Measurements from ENCODE around the gene TEKT1. TPM values are rescaled to one million over a fixed set of nuclear protein-coding genes. Genes with fewer than 3 reads are reported as not detected.

Gene TEKT1
- total and polyA plus RNA-seq, 8 donors: 1.4 to 13.6 (median 6.6) TPM; not detected in 1

DNA sequence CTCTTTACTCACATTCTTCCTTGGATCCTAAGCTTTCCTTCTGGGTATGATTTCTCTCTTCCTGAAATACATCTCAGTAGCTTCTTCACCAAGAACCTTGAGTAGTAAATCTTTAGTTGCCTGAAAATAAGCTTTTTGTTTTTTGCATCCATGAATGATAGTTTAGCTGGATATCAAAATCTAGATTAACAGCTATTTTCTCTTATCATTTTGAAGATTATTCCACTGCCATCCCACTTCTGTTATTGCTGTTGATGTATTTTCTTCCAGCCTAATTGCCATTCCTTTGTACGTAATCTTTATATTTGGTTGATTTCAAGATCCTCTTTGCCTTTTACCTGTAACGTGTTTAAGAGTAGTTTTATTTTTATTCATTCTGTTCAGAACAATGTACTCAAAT lies 63.1 kb downstream of the TEKT1 start:
- Histone ChIP-seq H3K27me3 (no peaks in the 10 kb centered on the region), H3K9me3 (peaks cover 0 to 36% of the 10 kb centered on the region in 2 donors), H3K4me1 (no peaks in the 10 kb centered on the region), H3K4me3 (no peak overlapping the region), H3K27ac (no peak overlapping the region), H3K36me3 (peaks cover 0 to 100% of the 10 kb centered on the region in 2 donors)
- TF ChIP-seq, protein P1, sequence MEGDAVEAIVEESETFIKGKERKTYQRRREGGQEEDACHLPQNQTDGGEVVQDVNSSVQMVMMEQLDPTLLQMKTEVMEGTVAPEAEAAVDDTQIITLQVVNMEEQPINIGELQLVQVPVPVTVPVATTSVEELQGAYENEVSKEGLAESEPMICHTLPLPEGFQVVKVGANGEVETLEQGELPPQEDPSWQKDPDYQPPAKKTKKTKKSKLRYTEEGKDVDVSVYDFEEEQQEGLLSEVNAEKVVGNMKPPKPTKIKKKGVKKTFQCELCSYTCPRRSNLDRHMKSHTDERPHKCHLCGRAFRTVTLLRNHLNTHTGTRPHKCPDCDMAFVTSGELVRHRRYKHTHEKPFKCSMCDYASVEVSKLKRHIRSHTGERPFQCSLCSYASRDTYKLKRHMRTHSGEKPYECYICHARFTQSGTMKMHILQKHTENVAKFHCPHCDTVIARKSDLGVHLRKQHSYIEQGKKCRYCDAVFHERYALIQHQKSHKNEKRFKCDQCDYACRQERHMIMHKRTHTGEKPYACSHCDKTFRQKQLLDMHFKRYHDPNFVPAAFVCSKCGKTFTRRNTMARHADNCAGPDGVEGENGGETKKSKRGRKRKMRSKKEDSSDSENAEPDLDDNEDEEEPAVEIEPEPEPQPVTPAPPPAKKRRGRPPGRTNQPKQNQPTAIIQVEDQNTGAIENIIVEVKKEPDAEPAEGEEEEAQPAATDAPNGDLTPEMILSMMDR (IDR thresholded peaks at IDR 0.05): no peak
- ATAC-seq: no peak
- intact Hi-C loops (cut with DNase I): no loop called here
- DNase-seq: no peak

DNA sequence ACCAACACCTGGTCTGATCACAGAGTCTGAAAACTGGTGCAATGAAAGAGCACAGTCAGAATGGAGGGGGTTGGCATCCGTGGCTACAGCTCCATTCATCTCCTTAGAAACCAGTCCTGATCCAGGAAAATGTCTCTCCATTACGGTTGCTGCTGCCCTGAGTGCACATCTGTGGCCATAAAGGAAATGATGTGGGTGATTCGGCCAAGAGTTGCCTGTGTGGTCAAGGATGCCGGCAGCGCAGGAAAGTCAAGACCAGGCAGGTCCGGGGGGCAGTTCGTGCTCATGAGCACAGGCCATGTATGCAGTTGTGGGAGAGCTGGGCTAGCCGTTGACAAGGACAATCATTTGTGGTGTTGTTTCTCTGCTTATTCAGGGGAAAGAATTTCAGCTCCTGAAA lies 69.8 kb downstream of the TEKT1 start:
- Histone ChIP-seq H3K27me3 (no peaks in the 10 kb centered on the region), H3K4me1 (peaks cover 0 to 19% of the 10 kb centered on the region in 2 donors), H3K36me3 (peaks cover 0 to 83% of the 10 kb centered on the region in 2 donors), H3K9me3 (no peaks in the 10 kb centered on the region), H3K27ac (no peak overlapping the region), H3K4me3 (no peak overlapping the region)
- intact Hi-C loops (cut with DNase I): no loop called here
- ATAC-seq: no peak
- TF ChIP-seq, protein P1 (IDR thresholded peaks at IDR 0.05): no peak
- no peak for DNase-seq

DNA sequence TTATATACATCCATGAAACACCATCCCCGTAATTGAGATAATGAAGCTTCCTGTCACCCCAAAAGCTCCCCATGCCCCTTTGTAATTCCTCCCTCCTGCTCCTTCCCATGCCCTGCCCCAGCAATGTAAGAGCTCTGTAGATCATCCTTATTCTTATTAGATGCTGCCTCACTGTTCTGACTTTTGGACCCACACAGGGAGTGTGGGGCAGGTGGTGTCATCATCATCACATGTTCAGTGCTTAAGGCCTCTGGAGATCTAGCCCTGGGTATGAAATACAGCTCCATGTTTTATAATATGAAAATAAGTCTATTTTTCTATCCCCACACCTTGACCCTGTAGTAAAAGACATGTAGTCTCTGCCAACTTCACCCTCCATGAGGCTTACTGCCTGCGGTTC lies 73.8 kb downstream of the TEKT1 start:
- TF ChIP-seq, protein P1 (IDR thresholded peaks at IDR 0.05): no peak
- Histone ChIP-seq H3K4me3 (peak overlapping the region in 1 of 2 donors; percentile 68), H3K27ac (peak overlapping the region in 1 of 2 donors; percentile 85), H3K36me3 (peaks cover 0 to 43% of the 10 kb centered on the region in 2 donors), H3K9me3 (no peaks in the 10 kb centered on the region), H3K4me1 (peaks cover 10 to 55% of the 10 kb centered on the region in 2 donors), H3K27me3 (no peaks in the 10 kb centered on the region)
- ATAC-seq (no peak), DNase-seq (no peak)
- intact Hi-C loops (cut with DNase I): no loop called here

DNA sequence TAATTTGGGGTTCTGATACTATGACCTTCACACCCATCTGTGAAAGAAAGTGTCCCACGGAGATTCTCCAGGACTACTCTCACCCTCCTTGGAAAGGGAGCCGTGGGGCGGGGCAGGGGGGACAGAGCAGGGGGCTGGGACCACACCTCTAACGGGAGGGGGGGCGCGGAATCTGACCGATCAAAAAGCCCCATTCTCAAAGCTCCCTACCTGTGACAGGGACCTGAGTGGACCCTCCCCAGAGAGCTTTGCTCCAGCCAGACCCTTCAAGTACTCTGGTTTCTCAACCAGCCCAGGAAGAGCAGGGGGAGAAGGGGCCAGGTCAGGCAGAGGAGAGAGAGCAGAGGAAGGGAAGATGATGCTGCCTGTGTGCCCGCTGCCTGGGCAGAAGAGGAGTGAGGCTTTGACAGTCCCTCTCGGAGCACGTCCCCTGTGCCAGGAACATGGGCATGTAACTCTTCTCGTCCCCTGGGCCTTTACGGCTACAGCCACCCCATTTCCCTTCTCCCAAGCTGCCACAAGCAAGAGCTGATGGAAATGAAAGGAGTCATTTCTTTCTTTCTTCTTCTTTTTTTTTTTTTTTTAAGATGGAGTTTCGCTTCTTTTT lies 75.0 kb downstream of the TEKT1 start:
- H3K4me3 ChIP-seq: peak overlapping the region; percentile 39 to 68
- ATAC-seq (no peak), DNase-seq (peak in 1 of 4 donors; percentile 78)
- no peaks in the 10 kb centered on the region for H3K27me3 ChIP-seq
- TF ChIP-seq, protein P1 (IDR thresholded peaks at IDR 0.05): no peak
- peaks cover 0 to 31% of the 10 kb centered on the region in 2 donors for H3K36me3 ChIP-seq
- no peaks in the 10 kb centered on the region for H3K9me3 ChIP-seq
- peak overlapping the region; percentile 85 to 91 for H3K27ac ChIP-seq
- peaks cover 12 to 67% of the 10 kb centered on the region in 2 donors for H3K4me1 ChIP-seq
- intact Hi-C loops (cut with DNase I): no loop called here

DNA sequence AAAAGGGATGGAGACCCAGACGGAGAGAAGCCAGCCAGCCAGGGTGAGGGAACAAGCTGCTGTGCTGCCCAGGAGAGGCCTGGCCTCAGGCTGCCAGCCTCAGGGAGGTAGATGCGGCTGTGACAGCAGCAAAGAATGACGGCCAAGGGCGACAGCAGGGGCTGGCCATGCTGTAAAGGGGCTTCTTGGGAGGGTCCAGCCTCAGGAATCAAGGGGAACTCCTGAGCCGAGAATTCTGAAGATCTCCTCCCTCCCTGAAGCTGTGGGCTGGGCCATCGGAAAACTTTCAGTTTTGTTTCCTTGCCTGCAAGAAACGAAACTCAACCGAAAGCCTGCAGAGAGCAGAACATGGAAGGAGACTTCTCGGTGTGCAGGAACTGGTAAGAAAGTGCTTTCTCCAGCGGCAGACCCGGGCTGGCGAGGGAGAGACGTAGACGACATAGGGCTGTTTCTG lies 75.8 kb downstream of the TEKT1 start, which contains the start of gene XAF1:
Gene XAF1 (plus strand): TSS at position 316 of the 454 bp plus-strand sequence. CDS start 33 bp downstream, at position 349.
- no peaks in the 10 kb centered on the region for H3K9me3 ChIP-seq
- peak within 1 kb of the TSS; percentile 39 to 68 for H3K4me3 ChIP-seq
- ATAC-seq: peak; percentile 72
- peaks cover 0 to 23% of the 10 kb centered on the region in 2 donors for H3K36me3 ChIP-seq
- H3K4me1 ChIP-seq: peaks cover 12 to 68% of the 10 kb centered on the region in 2 donors
- TF ChIP-seq, protein P1 (IDR thresholded peaks at IDR 0.05): no peak
- H3K27ac ChIP-seq: peak within 1 kb of the TSS; percentile 85 to 91
- H3K27me3 ChIP-seq: no peaks in the 10 kb centered on the region
- intact Hi-C loops (cut with DNase I): no loop called here
- DNase-seq: peak; percentile 25 to 76 (median 46)

Measured in left lung (tissue), 10 donors.